Lower leg skin (tissue), 3 donors: Measurements from ENCODE around the gene DZIP1L.

Source experiments
- POLR2A ChIP-seq, 2 donors: fragments of 450-650 bp; IDR thresholded peaks; one replicate each; pipeline ENCODE4 v1.6.1; 2016 to 2017; ENCODE audit warnings: antibody characterized with exemption in 2 of 2, mild to moderate bottlenecking in 1 of 2, moderate library complexity in 1 of 2
- TF ChIP-seq, protein P1 (sequence below), 3 donors: fragments of 450-650 bp; IDR thresholded peaks; one replicate each; pipeline ENCODE4 v1.5.1; 2016; ENCODE audit warnings: antibody characterized with exemption in 3 of 3, mild to moderate bottlenecking in 3 of 3, moderate library complexity in 2 of 3

GRCh38 chr3:138084196-138084595 lies 31.2 kb downstream of the DZIP1L start:
- TF ChIP-seq, protein P1, sequence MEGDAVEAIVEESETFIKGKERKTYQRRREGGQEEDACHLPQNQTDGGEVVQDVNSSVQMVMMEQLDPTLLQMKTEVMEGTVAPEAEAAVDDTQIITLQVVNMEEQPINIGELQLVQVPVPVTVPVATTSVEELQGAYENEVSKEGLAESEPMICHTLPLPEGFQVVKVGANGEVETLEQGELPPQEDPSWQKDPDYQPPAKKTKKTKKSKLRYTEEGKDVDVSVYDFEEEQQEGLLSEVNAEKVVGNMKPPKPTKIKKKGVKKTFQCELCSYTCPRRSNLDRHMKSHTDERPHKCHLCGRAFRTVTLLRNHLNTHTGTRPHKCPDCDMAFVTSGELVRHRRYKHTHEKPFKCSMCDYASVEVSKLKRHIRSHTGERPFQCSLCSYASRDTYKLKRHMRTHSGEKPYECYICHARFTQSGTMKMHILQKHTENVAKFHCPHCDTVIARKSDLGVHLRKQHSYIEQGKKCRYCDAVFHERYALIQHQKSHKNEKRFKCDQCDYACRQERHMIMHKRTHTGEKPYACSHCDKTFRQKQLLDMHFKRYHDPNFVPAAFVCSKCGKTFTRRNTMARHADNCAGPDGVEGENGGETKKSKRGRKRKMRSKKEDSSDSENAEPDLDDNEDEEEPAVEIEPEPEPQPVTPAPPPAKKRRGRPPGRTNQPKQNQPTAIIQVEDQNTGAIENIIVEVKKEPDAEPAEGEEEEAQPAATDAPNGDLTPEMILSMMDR (IDR thresholded peaks at IDR 0.05) = no peak
- no peak for TF ChIP-seq POLR2A (IDR thresholded peaks at IDR 0.05)
